Activated naive CD4-positive, alpha-beta T cell (primary cell): Measurements from ENCODE around the gene LILRB4.
"Not testable (repeated sequence)": the region's sequence is repeated elsewhere in the genome, so short reads cannot be mapped to it uniquely, and the experiment has no call there.

Source experiments
- DNase-seq, 4 experiments: peaks; one replicate each; lab custom pipeline; 2025; lab: John Stamatoyannopoulos, UW

Gene LILRB4

GRCh38 chr19:54662730-54663129 lies at the start of gene LILRB4:
LILRB4 (plus strand) TSS chr19:54662985; CDS start chr19:54663034, 49 bp downstream.
- no peak for DNase-seq

GRCh38 chr19:54614726-54615125 lies 48.1 kb upstream of the LILRB4 start:
- no peak for DNase-seq

GRCh38 chr19:54616057-54616456 lies 46.7 kb upstream of the LILRB4 start:
- no peak for DNase-seq

- DNase-seq: no peak
Observed at GRCh38 chr19:54616821-54617560, 45.8 kb upstream of the LILRB4 start.

- no peak for DNase-seq
Observed at GRCh38 chr19:54620464-54620863, 42.3 kb upstream of the LILRB4 start.

GRCh38 chr19:54622431-54622830 lies 40.4 kb upstream of the LILRB4 start:
- no peak for DNase-seq

GRCh38 chr19:54624234-54624633 lies 38.6 kb upstream of the LILRB4 start:
- DNase-seq: not testable (repeated sequence)

GRCh38 chr19:54624934-54625730 lies 37.7 kb upstream of the LILRB4 start:
- DNase-seq: not testable (repeated sequence)

- no peak for DNase-seq
Observed at GRCh38 chr19:54626757-54627156, 36.0 kb upstream of the LILRB4 start.

- DNase-seq: not testable (repeated sequence)
Observed at GRCh38 chr19:54627912-54628311, 34.9 kb upstream of the LILRB4 start.

GRCh38 chr19:54630262-54630661 lies 32.5 kb upstream of the LILRB4 start, which contains the start of gene LILRB1:
LILRB1 (plus strand) TSS chr19:54630484; CDS start chr19:54631074, 590 bp downstream.
- not testable (repeated sequence) for DNase-seq

GRCh38 chr19:54630782-54631181 lies 32.0 kb upstream of the LILRB4 start:
- no peak for DNase-seq

GRCh38 chr19:54631489-54632337 lies 31.1 kb upstream of the LILRB4 start:
- DNase-seq: not testable (repeated sequence)

- DNase-seq: not testable (repeated sequence)
Observed at GRCh38 chr19:54632517-54632916, 30.3 kb upstream of the LILRB4 start.

GRCh38 chr19:54633401-54633800 lies 29.4 kb upstream of the LILRB4 start:
- DNase-seq: no peak

GRCh38 chr19:54636081-54636480 lies 26.7 kb upstream of the LILRB4 start:
- DNase-seq: not testable (repeated sequence)

- no peak for DNase-seq
Observed at GRCh38 chr19:54638683-54639082, 24.1 kb upstream of the LILRB4 start.

- DNase-seq: not testable (repeated sequence)
Observed at GRCh38 chr19:54642953-54643352, 19.8 kb upstream of the LILRB4 start.

GRCh38 chr19:54643583-54643982 lies 19.2 kb upstream of the LILRB4 start:
- not testable (repeated sequence) for DNase-seq

GRCh38 chr19:54644056-54644455 lies 18.7 kb upstream of the LILRB4 start:
- no peak for DNase-seq

GRCh38 chr19:54646331-54646841 lies 16.4 kb upstream of the LILRB4 start:
- no peak for DNase-seq

- DNase-seq: no peak
Observed at GRCh38 chr19:54648129-54648528, 14.7 kb upstream of the LILRB4 start.
